Right ventricle myocardium inferior (tissue), 1 donor: Measurements from ENCODE around the gene UNKL. TPM values are rescaled to one million over a fixed set of nuclear protein-coding genes. Genes with fewer than 3 reads are reported as not detected.

Experiments
- ATAC-seq: fragments of 200-7000 bp; cut with Tn5 transposase; one replicate; pipeline ENCODE4 v1.9.1; 2020; ENCODE audit warnings: mild to moderate bottlenecking, moderate library complexity
- DNase-seq: peaks from one replicate; pipeline ENCODE4 v3.0.0; 2021; ENCODE audit errors: missing footprints
- intact Hi-C: fragments of 100-400 bp; cut with DNase I; formaldehyde crosslinking; loops from one replicate; pipeline ENCODE4 v1.11.0; 2022
- long read RNA-seq: library from polyadenylated mRNA; unstranded; transcript quantifications from one replicate; pipeline ENCODE4 v2.0.0, GENCODE V29; 2021
- total RNA-seq: library from RNA; stranded (reverse); fragmentation: NEBNext Ultra II Directional; extraction: Animal tissue kit (Norgen Biotek cat#: 25700); gene quantifications from one replicate; pipeline ENCODE4 v1.2.1, GENCODE V29; 2021
- donor health status: DM: no; HTN: yes; CAD: no; lungs with severe emphysema.

The UNKL gene
- total RNA-seq = 11.3 TPM
- long read RNA-seq, partial matches to known transcripts = 1 of 9 reads
- long read RNA-seq, other reads (novel, unspliced or antisense) = 8 of 9 reads

- DNase-seq (peak; percentile 92), ATAC-seq (peak; percentile 46)
- intact Hi-C loops = no loop called here
Measured at GRCh38 chr16:1414532-1415260, at the start of gene UNKL. TSS of gene UNKL (minus strand) at chr16:1414704. CDS start at chr16:1414691, 13 bp downstream.

DNA sequence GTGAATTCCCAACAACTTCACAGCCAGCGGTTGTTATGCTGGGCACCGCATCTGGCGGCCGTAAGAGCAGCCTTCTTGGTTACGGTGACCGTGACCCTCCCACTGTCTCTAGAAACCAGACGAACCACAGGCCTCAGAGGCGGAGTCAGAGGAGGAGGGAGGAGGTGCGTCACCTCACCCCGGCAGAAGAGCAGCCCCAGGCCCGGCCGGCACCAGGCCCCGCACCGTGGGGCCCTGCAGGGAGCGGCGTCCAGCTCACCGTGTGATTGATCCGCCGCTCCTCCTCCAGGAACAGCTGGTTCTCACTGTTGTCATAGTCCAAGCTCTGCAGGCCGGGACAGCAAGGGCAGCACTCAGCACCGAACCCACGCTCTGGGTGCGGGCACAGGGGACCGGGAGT, 46.6 kb upstream of the UNKL start:
- DNase-seq (no peak), ATAC-seq (no peak)
- intact Hi-C loops = no loop called here

GRCh38 chr16:1460602-1461138, 46.2 kb upstream of the UNKL start:
- DNase-seq (peak; percentile 63), ATAC-seq (no peak)

GRCh38 chr16:1459967-1460366, 45.5 kb upstream of the UNKL start:
- DNase-seq (no peak), ATAC-seq (no peak)
- intact Hi-C loops = no loop called here

More at GRCh38 chr16:1460602-1461138, 46.2 kb upstream of the UNKL start:
- intact Hi-C loops = no loop called here

GRCh38 chr16:1458977-1459341, 44.5 kb upstream of the UNKL start:
- intact Hi-C loops = no loop called here
- peak; percentile 23 for DNase-seq
- ATAC-seq = no peak

DNA sequence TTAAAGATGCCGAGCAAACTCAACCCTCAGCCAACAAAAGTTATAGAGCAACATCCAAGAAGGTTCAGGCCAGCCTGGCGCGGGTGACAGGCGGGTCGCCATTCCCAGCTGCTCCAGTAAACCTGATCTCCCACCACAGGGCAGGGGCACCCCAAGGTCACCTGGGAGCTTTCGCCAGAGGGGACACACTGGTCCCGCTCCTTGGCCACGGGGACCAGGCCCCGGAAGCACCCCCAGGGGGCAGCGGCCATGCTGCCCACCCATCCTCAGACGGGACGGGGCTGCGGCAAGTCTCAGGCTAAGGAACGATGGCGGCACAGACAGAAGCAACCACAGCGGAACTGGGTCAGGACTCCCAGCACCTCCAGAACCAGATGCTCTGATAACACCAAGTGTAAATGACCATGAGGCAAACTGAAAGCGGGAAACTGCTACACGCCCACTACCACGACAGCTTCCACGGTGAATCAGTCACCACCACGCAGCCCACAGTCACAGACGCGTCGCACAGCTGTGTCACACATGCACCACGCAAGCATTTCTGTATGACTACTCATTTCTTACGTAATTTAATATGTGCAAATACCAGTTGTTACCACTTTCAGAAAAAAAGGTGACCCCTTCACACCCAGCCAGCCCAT, 44.0 kb upstream of the UNKL start:
- peak; percentile 32 for DNase-seq
- ATAC-seq = no peak
- intact Hi-C loops = no loop called here

GRCh38 chr16:1457489-1458245, 43.2 kb upstream of the UNKL start:
- ATAC-seq = no peak

DNA sequence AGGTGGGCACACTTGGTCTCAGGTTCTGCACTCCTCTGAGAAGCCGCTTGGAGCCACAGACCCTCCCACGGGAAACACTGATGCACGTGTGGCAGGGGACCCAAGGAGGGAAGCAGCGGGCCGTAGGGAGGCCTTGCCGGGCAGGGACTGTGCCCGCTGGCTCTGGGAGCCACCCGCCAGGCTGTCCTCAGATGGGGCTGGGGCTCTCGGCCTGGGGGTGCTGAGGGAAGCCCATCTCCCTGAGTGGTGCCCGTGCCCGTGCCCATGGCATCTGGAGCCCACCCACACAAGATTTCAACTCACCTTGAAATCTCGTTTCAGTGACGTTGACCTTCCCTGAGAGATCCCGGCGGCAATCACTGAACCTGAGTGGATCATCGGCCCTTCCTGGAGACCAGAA, 42.4 kb upstream of the UNKL start:
- intact Hi-C loops = no loop called here
- DNase-seq (peak; percentile 55), ATAC-seq (no peak)

More at GRCh38 chr16:1457489-1458245, 43.2 kb upstream of the UNKL start:
- intact Hi-C loops = no loop called here
- DNase-seq = peak; percentile 64

DNA sequence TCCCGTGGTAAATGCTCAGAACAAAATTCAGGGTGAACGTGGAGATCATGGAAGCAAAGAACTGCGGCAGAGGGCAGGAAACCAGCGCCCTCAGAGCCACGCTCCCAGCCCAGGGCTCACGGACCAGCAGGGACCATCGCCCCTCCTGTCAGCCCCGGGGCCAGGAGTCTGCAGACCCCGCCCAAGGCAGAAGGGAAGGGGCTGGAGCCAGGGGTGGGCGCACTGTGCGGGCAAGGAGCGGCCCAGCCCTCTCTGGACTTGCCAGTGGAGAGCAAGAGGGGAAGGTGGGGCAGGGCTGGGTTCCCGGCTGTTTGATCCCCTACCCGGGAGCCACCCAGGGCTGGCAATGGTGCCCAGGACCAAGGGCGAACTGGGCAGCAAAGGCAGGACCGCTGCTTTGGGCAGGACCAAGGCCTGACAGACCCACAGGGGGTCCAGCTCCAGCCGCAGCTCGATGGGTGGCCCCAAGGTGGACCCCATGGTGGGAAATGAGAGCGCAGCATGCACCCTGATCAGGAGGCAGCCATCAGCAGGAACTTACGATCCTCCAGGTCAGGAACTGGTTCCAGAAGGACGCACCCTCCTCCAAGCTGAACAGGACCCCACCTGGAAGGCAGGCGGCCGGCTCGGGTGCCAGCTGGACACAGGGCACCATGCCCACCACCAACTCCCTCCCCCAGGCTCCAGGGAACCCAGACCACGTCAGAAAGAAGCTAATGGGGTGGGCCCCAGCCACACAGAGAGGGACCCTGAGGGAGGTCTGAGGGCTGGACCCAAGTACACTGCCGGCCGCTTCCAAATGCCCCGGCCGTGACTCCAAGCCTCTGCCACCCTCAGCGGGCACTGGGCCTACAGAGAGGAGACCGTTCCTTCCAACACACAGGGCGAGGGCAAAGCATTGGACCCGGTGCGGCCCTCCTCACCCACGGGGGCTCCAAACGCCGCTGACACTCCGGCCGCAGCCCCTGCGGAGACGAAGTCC, 41.0 kb upstream of the UNKL start:
- intact Hi-C loops = no loop called here
- DNase-seq (peak; percentile 47), ATAC-seq (no peak)

- intact Hi-C loops = no loop called here
- ATAC-seq = no peak
- DNase-seq = peak; percentile 62
Measured at GRCh38 chr16:1454561-1454960, 40.1 kb upstream of the UNKL start.

GRCh38 chr16:1453316-1453715, 38.8 kb upstream of the UNKL start:
- ATAC-seq (no peak), DNase-seq (no peak)
- intact Hi-C loops = no loop called here

DNA sequence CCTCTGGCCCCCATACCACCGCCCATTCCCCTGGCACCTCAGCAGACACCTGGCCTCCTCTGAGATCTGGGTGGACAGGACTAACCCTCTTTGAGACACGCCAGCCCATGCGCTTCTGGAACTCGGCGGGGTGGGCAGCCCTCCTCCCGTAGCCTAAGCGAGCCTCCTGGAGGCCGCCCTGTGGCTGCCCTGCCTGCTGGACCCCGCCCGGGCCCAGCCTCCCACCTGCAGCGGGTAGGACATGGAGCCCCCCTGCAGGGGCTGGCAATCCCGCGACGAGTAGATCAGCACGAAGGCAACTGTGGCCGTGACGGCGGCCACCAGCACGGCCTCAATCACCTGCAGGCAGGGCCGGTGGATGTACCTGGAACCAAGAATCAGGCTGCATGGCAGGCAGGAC, 38.0 kb upstream of the UNKL start:
- ATAC-seq (no peak), DNase-seq (peak; percentile 53)
- intact Hi-C loops = no loop called here

DNA sequence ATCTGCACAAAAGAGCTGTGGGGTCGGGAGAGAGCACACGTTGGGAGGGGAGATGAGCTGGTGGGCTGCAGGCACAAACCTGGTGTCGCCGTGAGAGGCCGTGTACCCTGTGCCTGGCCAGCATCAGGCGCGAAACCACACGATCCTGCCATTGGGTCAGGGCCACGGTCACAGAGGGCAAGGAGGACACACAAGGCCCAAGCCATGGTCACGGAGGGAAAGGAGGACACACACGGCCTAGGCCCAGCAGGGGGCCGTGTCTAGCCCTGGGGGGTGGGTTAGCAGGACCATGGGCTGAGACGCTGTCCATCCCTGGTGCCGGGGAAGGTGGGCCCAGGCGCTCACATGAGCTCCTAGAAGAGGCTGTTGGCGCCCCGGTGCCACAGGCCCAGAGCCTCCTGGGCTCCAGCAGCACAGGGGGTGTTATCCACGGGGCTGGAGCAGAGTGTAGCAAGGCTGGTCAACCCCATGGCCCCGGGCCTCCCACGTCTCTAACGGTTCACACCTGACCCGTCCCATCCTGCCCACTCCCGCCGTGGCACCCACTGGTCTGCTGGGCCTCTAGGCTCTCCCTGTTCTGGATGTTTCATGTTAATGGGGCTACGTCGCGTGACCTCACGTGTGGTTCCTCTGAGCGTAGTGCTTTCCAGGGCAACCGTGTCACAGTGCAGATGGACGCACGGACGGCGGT, 37.3 kb upstream of the UNKL start:
- DNase-seq = peak; percentile 58
- intact Hi-C loops = no loop called here
- ATAC-seq = no peak

GRCh38 chr16:1450841-1451240, 36.3 kb upstream of the UNKL start:
- intact Hi-C loops = no loop called here
- ATAC-seq = no peak

DNA sequence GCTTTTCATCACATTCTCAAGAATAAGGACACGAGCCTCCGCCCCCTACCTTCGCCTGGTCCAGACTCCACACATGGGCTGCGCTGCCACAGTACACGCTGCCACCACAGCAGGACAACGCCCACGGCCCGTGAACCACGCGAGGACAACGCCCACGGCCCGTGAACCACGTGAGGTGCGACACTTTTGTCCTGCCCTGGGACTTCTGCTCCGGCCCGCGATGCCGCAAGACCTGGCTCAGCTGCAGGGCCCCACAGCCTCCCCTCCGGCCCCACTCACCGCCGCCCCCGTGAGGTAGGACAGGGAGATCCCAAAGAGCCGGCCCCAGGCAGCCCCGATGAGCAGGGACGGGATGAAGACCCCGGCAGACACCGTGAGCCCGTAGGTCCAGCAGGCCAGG, 35.7 kb upstream of the UNKL start:
- no peak for ATAC-seq
- DNase-seq = no peak
- intact Hi-C loops = no loop called here

More at GRCh38 chr16:1450841-1451240, 36.3 kb upstream of the UNKL start:
- no peak for DNase-seq

GRCh38 chr16:1449201-1449788, 34.8 kb upstream of the UNKL start:
- intact Hi-C loops = no loop called here
- ATAC-seq = no peak
- no peak for DNase-seq

GRCh38 chr16:1448536-1449116, 34.1 kb upstream of the UNKL start:
- intact Hi-C loops = no loop called here
- peak; percentile 63 for DNase-seq

More at GRCh38 chr16:1448536-1449116, 34.1 kb upstream of the UNKL start:
- no peak for ATAC-seq
